GM18951 (cell line): Measurements from ENCODE around the gene PAX4.

ENCODE experiments used
- POLR2A ChIP-seq: IDR thresholded peaks from 4 replicates; pipeline ENCODE4 v1.6.1; 2011; ENCODE audit warnings: mild to moderate bottlenecking; ENCODE audit not compliant: insufficient read length, insufficient read depth; ENCODE audit errors: extremely low read depth
- in situ Hi-C: fragments of 300-500 bp; cut with MboI; formaldehyde crosslinking; loops from one replicate; pipeline ENCODE4 v1.12.0; 2022; ENCODE audit warnings: low sequenced_read_pairs, mixed read lengths, inconsistent platforms; ENCODE audit not compliant: unreplicated experiment

Gene PAX4

GRCh38 chr7:127618042-127618441 is at the start of gene PAX4:
Gene PAX4, minus strand, starts transcription at chr7:127618142. Its CDS starts 2,214 bp downstream, at chr7:127615928.
- in situ Hi-C loops: no loop called here
- TF ChIP-seq POLR2A: no peak

- in situ Hi-C loops: no loop called here
- TF ChIP-seq POLR2A: no peak
Measured at GRCh38 chr7:127667017-127667670, 49.2 kb upstream of the PAX4 start.

- no peak for TF ChIP-seq POLR2A
- in situ Hi-C loops: no loop called here
Measured at GRCh38 chr7:127666602-127667001, 48.7 kb upstream of the PAX4 start.

GRCh38 chr7:127665922-127666321 is 48.0 kb upstream of the PAX4 start:
- TF ChIP-seq POLR2A: no peak
- in situ Hi-C loops: no loop called here

GRCh38 chr7:127658970-127659630 is 41.2 kb upstream of the PAX4 start:
- in situ Hi-C loops: no loop called here
- TF ChIP-seq POLR2A: no peak

- no peak for TF ChIP-seq POLR2A
- in situ Hi-C loops: no loop called here
Measured at GRCh38 chr7:127657500-127657899, 39.6 kb upstream of the PAX4 start.

- in situ Hi-C loops: no loop called here
- no peak for TF ChIP-seq POLR2A
Measured at GRCh38 chr7:127655720-127656119, 37.8 kb upstream of the PAX4 start.

GRCh38 chr7:127654404-127655394 is 36.8 kb upstream of the PAX4 start:
- no peak for TF ChIP-seq POLR2A
- in situ Hi-C loops: no loop called here

- in situ Hi-C loops: no loop called here
- no peak for TF ChIP-seq POLR2A
Measured at GRCh38 chr7:127653396-127653795, 35.5 kb upstream of the PAX4 start.

GRCh38 chr7:127652333-127653248 is 34.6 kb upstream of the PAX4 start:
- TF ChIP-seq POLR2A: no peak
- in situ Hi-C loops: no loop called here

- TF ChIP-seq POLR2A: peak; percentile 93
- in situ Hi-C loops: no loop called here
Measured at GRCh38 chr7:127651556-127652332, 33.8 kb upstream of the PAX4 start, which contains the start of gene SND1. Gene SND1, plus strand, starts transcription at chr7:127652194. Its CDS starts 180 bp downstream, at chr7:127652374.
